Stimulated activated CD4-positive, alpha-beta T cell treated with anti-CD3 and anti-CD28 coated beads, Interleukin-4, amount 100 ng/mL, for 4 hours (primary cell): ENCODE data around the gene FSTL4.
"Not testable (repeated sequence)": the region's sequence is repeated elsewhere in the genome, so short reads cannot be mapped to it uniquely, and the experiment has no call there.

Experiments used
- DNase-seq, 2 experiments: peaks; one replicate each; pipeline ENCODE4 v3.0.0-alpha.2; 2020

FSTL4 gene

DNA sequence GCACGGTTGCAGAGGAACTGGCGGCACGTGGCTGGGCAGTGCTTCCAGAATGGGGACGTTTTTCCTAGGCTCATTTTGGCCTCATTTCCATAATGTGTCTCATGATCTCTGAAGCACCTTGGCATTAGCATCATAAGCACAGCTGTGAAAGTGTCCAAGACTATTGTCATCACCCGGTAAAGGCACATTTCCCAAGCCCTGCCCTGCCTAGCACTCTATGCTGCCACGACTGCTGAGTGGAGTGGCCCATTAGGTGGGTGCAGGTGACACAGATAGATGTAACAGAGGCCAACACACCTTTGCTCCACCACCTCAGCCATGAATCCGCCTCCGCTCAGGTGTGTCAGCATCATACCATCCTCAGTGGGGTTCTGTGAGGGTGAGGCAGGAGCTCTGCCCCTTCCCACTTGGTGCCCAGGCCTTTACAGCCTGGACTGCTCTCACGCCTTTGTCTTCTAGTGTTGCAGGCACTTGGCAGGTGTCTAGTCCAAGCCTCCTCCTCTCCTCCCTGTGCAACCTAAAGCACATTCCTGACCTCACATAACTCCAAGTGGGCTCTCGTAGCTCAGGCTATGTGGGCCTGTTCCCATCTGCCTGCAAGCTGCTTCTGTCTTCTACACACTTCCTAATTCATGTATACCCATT lies 213.0 kb downstream of the FSTL4 start:
- no peak for DNase-seq

DNA sequence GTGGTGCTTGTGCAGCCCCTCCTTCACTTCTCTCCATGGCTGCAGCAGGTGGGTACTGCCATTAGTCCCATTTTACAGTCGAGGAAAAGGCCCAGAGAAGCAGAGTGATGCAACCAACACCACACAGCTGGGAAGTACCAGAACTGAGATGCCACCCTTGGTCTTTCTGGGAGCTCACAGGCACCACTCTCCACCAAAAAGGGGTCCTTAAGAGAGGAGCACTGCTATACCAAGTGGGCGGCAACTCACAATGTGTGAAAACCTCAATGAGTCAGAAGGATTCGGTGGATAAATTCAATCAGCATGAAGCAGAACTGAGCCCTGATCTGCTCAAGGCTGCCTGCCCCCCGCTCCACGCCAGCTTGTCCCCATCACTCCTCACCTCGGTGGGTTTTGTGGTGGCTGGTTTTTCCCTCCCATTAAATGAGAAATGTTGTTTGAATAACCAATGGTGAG lies 213.7 kb downstream of the FSTL4 start:
- DNase-seq: peak; percentile 12 to 24

DNA sequence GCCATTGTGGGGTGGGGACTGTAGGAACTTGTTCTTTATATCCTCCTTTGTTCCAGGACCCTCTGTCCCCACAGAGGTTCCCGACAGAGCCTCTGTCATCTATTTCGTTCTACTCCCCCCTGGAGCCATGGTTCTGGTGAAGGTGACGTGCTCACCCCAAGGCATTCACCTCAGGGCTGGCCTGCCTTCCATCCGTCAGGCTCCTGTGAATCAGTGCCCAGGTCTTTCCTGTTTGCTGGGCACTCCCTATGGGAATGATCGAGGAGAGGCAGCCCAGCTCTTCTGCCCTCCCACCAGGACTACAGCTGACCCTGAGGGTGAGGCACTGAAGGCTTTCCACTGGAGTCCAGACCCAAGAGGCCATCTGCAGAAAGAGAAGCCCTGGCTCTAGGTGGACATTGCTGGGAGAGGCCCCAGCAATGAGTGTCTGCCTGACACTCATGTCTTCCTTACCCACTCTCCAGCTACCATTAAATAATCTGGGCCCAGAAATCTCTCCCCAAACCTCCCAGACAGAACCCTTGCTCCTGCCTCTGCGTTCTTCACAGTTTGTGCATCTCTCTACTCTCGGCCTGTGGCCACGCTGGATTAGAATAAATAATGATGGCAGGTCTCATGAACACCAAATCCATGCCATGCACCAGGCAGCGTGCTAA lies 214.2 kb downstream of the FSTL4 start:
- DNase-seq: no peak

DNA sequence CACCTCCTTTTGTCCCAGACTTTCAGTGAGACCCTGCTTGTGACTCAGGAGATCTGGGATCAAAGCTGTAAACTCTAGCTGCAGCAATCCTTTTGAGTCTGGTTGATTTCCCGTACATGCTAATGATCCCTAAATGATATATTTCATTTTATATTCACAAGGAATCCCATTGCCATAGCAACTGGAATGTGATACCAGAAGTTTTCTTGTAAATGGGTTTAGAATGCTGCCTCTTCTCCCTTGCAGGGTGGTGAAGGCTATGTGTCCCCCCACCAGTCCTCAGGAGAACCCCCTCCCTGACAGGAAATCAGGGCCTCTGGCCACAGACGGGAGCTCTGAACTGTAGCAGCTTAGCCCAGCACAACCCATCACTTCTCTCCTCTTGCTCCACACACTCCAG lies 215.0 kb downstream of the FSTL4 start:
- DNase-seq: no peak

DNA sequence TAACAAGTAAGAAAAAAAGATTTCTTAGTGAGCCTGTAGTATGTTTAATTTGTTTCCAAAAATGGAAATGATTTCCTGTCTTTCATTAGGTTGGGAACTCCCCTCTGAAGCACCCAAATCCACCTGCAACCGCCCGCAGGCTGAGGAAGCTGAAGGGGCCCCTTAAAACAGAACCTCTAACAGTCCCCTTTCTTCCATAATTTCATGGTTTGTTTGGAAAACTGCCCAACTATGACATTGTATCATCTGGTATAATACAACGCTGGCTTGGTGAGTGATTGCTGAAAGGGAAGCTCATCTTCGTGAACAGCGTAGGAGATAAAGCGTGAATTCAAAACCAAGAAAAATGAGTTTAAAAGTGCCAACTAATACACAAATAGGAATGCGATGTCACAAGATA lies 215.5 kb downstream of the FSTL4 start:
- DNase-seq: no peak

DNA sequence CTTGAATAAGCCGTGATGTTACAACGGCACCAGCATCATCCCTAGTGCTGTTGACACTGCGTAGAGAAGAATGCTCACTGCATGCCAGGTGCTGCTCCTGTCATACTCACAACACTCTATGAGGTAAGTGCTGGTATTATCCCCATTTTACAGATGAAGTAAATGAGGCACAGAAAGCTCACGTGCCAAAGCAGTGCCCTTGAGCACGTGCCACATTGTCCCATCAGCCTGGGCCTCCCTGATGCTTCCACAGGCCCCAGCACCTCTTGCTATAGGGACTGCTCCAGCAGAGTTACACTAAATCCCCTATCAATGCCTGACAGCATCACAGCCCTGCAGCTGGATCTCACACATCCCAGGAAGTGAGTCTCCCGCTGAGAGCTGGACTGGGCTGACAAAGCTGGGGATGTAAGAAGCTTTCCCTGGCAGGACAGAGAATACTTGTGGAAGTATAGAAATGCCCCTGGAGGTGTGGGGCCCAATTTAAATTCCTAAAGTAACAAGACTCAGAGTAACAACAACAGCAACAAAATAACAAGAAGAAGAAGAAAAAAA lies 216.1 kb downstream of the FSTL4 start:
- no peak for DNase-seq

DNA sequence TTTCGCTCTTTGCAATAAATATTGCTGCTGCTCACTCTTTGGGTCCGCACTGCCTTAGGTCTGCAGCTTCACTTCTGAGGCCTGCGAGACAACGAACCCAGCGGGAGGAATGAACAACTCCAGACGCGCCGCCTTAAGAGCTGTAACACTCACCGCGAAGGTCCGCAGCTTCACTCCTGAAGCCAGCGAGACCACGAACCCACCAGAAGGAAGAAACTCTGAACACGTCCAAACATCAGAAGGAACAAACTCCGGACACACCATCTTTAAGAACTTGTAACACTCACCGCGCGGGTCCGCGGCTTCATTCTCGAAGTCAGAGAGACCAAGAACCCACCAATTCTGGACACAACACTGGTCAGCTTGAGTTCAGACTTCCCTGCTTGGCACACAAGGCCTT lies 217.1 kb downstream of the FSTL4 start:
- DNase-seq: not testable (repeated sequence)

DNA sequence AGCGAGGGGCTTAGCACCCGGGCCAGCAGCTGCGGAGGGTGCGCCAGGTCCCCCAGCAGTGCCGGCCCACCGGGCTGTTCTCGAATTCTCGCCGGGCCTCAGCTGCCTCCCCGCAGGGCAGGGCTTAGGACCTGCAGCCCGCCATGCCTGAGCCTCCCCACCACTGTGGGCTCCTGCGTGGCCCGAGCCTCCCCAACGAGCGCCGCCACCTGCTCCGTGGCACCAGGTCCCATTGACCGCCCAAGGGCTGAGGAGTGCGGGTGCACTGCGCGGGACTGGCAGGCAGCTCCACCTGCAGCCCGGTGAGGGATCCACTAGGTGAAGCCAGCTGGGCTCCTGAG lies 217.9 kb downstream of the FSTL4 start:
- not testable (repeated sequence) for DNase-seq

DNA sequence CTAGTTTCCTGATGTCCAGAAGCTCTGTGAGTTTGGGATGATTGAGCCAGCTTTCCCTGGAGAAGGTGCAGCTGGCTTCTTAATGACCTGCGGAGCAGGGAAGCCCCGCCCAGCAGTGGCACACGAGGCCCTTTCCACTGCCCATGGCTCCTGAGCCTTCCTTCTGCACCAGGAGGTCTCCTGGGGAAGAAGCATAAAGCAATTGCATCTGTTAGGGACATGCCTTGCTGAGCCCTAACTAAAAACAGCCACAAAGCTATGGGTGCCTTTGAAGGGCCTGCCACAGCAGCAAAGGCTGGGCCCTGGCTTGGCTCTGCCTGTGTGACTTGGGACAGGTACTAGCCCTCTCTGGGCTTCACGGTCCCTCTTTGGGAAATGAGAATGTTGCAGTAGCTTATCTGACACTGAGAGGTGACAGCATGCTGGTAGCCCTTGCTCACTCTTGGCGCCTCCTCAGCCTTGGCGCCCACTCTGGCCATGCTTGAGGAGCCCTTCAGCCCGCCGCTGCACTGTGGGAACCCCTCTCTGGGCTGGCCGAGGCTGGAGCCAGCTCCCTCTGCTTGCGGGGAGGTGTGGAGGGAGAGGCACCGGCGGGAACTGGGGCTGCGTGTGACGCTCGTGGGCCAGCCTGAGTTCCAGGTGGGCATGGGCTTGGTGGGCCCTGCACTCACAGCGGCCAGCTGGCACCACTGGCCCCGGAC lies 218.4 kb downstream of the FSTL4 start:
- no peak for DNase-seq

DNA sequence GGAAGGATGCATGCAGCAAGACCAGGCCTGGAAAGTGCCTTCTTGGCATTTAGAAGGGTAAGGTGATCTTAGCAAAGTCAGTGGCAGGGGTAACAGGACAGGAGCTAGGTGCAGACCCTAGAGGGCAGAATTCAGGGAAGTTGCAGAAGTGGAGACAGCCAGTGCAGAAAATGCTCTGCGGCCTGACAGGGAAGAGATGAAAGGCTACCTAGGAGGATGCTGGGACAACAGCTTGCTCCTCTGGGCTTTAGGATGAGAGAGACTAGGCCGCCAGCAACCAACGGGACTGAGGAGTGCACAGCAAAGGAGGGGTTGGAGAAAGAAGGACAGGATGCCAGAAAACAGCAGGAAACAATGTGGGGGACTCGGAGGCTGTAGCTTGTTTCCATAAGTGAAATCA lies 219.9 kb downstream of the FSTL4 start:
- DNase-seq: no peak

DNA sequence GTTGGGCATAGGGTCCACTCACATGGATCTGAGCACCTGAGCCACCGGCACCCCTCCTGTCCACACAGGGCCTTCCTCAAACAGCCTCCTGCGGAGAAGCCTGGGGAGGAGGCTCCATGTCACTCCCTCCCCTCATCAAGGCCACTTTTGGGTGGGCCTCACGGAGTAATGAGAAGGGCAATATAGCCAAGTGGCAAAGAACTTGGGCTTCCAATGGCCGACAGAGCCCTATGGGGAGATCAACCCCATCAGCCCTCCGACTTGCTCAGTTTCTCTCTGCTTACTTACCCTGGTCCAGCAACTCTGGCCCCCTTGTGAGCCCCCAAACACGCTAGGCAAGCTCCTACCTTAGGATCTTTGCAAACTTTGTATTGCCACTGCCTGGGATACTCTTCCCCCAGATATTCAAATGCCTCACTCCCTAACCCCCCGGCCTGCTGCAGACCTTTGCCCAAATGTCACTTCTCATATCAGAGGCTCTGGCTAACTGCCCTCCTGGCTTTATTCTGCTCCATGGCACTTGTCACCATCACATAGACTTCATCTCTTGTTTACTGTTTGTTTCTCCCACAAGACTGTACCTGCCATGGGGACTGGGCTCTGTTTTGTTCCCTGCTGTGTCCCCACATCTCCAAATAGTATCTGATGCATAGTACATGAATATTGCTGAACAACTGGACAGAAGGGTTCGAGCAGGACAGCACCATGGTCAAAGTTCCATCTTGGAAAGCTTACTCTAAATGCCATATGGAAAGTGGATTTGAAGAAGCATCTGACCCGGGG lies 220.8 kb downstream of the FSTL4 start:
- no peak for DNase-seq

DNA sequence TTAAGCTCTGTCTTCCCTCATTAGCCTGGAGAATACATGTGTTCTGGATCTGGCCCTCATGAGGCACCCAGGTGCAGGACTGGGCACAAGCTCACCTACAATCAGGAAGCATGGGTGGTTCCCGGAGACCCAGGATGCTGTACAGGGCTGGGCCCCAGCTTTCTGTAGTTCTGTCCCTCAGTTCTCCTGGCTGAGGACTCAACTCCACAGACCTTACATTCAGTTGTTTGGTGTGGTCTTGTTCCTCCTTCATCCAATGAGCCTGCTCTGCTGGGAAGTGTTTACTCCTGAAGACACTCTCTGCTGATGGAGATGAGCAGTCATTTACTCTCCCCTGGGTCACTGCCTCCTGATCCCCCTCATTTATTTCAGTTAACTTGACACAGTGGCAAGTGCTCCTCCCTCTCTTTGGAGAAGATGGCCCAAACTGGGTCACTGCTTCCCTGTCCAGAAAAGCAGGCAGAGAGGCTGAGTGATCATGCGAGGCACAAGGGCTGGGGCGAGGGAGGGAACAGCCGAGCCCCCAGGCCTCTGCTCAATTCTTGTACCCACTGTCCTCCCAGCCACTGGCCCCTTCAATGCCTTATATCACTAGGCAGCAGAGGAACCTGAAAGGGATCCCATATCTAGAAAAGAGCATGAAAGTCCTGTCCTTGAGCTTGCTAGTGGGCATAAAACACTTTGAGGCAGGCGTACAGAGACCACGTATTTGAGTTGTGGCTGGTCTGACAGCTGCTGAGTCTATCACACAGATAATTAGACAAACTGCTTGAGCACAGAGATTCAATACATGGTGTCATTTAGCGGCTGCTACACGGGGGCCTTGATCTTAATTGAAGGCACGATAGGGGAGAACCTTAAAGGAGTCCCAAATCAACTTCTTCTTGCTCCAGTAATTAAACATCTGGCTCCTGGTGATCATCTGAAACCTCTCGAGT lies 221.7 kb downstream of the FSTL4 start:
- no peak for DNase-seq

DNA sequence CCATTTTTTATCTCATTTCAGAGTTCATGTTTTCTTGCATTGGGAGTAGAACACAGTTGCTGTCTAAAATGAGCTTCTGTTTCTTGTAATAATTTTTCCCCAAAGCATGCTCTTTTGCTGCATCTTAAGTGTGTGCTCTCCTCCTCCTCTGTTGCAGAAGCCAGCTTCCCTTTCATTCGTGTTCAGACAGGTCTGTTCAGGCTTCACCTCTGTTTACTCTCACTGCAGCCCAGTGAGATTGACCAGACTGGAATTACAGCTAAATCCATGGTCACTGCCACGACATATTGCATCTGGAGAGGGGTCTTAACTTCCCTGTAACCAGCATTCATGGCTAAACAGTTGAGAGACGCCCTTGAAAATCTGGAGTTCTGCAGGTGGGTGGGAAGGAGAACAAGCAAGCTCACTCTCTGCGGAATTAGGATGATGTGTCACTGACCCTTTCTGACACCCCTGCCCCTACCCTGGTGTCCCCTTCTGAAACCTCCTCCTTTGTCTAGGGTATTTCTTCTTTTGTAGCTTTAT lies 223.2 kb downstream of the FSTL4 start:
- no peak for DNase-seq

DNA sequence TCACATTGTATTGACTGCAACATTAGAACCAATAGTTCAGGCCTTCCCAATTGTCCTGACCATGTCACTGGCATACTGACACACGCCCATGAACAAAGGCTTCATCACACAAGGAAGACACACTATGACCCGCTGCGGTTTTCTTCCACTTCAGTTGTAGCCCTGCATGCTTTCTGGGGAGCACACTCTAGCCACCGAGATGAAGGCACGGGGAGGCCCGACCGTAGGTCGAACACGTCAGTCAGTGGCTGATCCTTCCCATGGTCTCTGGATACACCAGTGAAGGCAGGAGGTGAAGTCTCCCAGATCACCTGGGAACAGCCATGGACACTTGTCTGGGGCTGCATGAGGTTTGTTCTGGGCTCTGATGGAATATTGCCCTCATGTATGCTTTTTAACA lies 224.7 kb downstream of the FSTL4 start:
- no peak for DNase-seq

DNA sequence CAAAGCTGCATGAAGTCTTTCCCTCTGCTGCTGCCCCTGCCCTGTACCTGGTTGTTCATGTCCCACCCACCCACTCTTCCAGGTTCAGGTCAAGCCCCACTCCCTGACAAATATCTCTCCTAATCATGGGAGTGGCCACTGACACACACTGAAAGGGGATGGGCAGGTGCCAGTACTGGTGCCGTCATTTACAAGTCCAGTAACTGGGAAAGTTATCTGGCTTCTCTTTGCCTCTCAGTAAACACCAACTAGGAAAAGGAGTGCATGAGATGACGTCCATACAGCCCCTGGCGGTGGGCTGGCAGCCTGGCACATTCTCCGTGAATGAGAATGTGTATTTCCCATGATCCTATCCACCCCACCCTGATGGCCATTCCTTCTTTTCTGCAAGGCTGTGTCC lies 225.2 kb downstream of the FSTL4 start:
- DNase-seq: no peak

DNA sequence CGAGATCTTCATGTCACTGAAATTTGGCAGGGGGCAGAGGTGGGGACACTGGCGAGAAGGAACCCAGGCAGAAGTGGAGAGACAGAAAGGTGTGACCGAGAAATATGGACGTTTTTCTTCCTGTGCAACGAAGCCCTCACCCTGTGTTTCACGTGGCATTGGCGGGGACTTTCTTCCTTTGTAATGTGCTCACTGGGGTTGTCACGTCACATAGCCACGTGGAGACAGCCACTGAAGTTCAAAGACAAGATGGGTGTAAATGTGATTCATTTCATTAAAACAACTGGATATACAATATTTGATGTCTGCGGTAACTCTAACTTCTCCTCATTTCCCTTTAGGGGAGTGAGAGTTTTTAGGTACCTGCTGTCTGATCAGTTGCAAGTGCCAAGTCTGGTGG lies 225.7 kb downstream of the FSTL4 start:
- DNase-seq: no peak

DNA sequence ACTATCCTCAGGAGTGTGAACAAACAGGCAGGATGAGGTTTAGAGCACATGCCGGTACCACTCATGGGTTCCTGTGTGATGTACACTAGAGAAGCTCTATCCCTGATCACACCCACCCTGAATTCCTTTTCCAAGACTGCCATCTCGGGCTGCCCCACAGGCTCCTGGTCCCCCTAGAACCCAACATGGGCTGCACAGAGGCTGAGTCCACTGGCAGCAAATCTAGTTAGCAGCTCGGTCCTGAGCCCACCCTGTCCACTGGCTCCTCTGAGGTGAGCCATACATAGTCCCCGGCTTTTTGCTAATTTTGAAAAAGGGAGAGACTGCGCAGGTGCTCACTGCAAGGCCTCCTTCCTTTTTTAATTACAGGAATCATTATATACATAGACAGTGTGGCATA lies 227.0 kb downstream of the FSTL4 start:
- DNase-seq: no peak

DNA sequence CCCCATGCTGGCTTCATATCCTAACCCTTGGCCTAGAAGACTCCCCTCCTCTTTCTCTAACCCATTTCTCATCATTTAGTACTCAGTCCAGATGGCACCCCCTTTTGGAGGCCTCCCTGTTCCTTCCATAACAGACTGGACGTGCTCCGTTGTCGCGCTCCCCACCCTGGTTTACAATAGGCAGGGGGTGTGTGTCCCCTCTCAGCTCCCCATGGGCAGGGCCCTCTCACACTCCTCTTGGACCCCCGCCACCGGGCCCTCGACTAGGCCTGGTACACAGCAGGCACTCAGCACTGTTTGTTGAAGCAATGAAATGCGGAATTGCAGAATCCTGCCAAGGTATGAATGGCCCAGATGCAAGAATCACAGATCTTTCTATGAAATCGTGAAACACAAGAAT lies 227.4 kb downstream of the FSTL4 start:
- DNase-seq: no peak

DNA sequence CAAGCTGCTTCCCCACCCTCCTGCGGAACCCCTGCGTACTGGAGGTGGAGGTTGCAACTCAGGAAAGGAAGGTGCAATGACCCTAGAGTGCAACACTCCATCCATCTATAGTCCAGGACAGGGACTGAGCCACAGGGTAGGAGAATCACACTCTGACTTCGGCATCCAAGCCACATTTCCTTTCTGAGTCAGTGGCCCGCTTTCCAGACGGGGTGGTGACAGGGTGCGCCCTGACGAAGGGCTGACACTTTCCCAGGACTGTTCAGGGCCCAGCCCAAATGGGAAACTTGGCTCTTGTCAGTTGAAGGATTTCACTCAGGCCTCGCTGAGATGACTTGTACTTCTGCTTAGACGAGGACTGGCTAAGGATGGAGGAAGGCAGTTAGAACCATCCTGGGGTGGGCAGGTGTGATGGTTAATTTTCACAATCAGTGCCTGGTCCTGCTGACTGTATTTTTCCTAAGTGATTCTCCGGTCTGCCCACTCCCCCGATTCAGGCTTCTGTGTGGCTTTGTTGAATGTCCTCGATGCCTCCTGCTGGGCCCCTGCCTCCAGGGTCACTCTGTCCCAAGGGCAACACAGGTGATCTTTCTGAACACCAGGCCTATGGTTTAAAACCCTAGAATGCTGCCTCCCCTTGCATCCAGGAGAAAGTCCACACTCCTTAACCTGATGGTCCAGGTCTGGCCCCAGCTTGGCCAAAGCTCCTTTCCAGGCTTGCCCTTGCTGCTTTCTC lies 228.1 kb downstream of the FSTL4 start:
- no peak for DNase-seq

DNA sequence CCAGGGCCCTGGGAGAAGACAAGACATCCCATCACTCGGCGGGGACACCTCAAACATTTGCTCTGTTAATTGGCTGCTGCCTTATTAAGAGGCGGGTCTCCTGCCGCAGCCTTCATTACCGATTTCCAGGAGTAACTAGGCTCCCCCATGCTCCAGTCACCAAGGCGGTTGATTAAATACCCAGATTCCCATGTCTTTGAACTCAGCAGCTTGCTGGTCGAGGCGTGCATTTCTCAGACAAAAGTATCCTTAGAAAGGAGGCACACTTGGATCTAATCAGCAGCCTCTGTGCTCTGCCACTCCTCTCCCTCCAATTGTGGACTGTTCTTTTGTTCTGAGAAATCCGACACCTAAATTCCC lies 228.8 kb downstream of the FSTL4 start:
- DNase-seq: no peak
